OCI-LY7 (cell line): ENCODE measurements around the gene RASD1. TPM values are rescaled to one million over a fixed set of nuclear protein-coding genes. Genes with fewer than 3 reads are reported as not detected.

ENCODE experiments used
- BruUV-seq: library from RNA; stranded (reverse); fragments of 400-500 nt; replicated peaks from 2 replicates; lab custom pipeline; 2021; lab: Mats Ljungman, UMichigan
- CTCF ChIA-PET: fragments of 300-600 bp; sonication (Branson Sonifier 250); formaldehyde crosslinking; loops from one replicate; lab custom pipeline; 2022; ENCODE audit warnings: antibody characterized with exemption; ENCODE audit not compliant: unreplicated experiment; lab: Charles Lee
- POLR2A ChIA-PET: fragments of 300-600 bp; sonication (Branson Sonifier 250); formaldehyde crosslinking; loops from one replicate; lab custom pipeline; 2022; ENCODE audit warnings: antibody characterized with exemption; lab: Charles Lee
- DNase-seq: peaks from one replicate; pipeline ENCODE4 v3.0.0-alpha.2; 2015; ENCODE audit warnings: low spot score
- H2AFZ ChIP-seq: fragments of 200-600 bp; sonication (generic), shearing (Covaris generic); 2 replicates; pipeline ENCODE4 v1.6.1; 2014; ENCODE audit warnings: mild to moderate bottlenecking, antibody characterized with exemption, low read length, moderate library complexity
- H3K27ac ChIP-seq: fragments of 200-600 bp; sonication (generic); 2 replicates; pipeline ENCODE4 v1.5.1; 2014; ENCODE audit warnings: mixed run types, low read depth, mild to moderate bottlenecking, moderate library complexity, low read length, inconsistent platforms; ENCODE audit not compliant: poor library complexity, severe bottlenecking
- H3K36me3 ChIP-seq: fragments of 200-600 bp; sonication (generic); 2 replicates; pipeline ENCODE4 v1.6.1; 2014; ENCODE audit warnings: mild to moderate bottlenecking, antibody characterized with exemption, low read length, moderate library complexity, mixed read lengths; ENCODE audit not compliant: insufficient read depth
- H3K4me1 ChIP-seq: fragments of 200-600 bp; sonication (generic); 2 replicates; pipeline ENCODE4 v1.5.1; 2014; ENCODE audit warnings: mild to moderate bottlenecking, low read length; ENCODE audit not compliant: insufficient read depth, poor library complexity, severe bottlenecking
- H3K4me2 ChIP-seq: fragments of 200-600 bp; sonication (generic); 2 replicates; pipeline ENCODE4 v1.6.1; 2014; ENCODE audit warnings: mild to moderate bottlenecking, low read length
- H3K4me3 ChIP-seq: fragments of 200-600 bp; sonication (generic); 2 replicates; pipeline ENCODE4 v1.5.1; 2014; ENCODE audit warnings: mild to moderate bottlenecking, low read depth, low read length; ENCODE audit not compliant: poor library complexity, severe bottlenecking
- H3K79me2 ChIP-seq: fragments of 200-600 bp; sonication (generic); 2 replicates; pipeline ENCODE4 v1.6.1; 2016; ENCODE audit warnings: low read depth, mild to moderate bottlenecking, low read length, moderate library complexity, mixed read lengths; ENCODE audit not compliant: insufficient read depth
- H3K9me2 ChIP-seq: fragments of 200-600 bp; sonication (generic); 2 replicates; pipeline ENCODE4 v1.6.1; 2016; ENCODE audit warnings: mild to moderate bottlenecking, low read length, mixed read lengths; ENCODE audit not compliant: insufficient read depth
- H3K9me3 ChIP-seq: fragments of 200-600 bp; sonication (generic); 2 replicates; pipeline ENCODE4 v1.6.1; 2014; ENCODE audit warnings: mild to moderate bottlenecking, mixed run types, low read length, mixed read lengths
- H4K20me1 ChIP-seq: fragments of 200-600 bp; sonication (generic); 2 replicates; pipeline ENCODE4 v1.6.1; 2014; ENCODE audit warnings: mild to moderate bottlenecking, antibody characterized with exemption, low read length, moderate library complexity, mixed read lengths; ENCODE audit not compliant: insufficient read depth
- CTCF ChIP-seq: fragments of 200-600 bp; sonication (generic); conservative IDR thresholded peaks from 2 replicates; pipeline ENCODE4 v1.5.1; 2014; ENCODE audit warnings: mild to moderate bottlenecking, antibody characterized with exemption, low read length, moderate library complexity, mixed read lengths
- EZH2phosphoT487 ChIP-seq: fragments of 200-600 bp; sonication (generic); IDR thresholded peaks from 2 replicates; pipeline ENCODE4 v1.6.1; 2018; ENCODE audit warnings: low read depth, borderline replicate concordance, mild to moderate bottlenecking, mixed run types, antibody characterized with exemption, low read length, moderate library complexity, mixed read lengths
- intact Hi-C: fragments of 100-400 bp; cut with micrococcal nuclease; formaldehyde crosslinking; loops from one replicate; pipeline ENCODE4 v1.10.0; 2022; ENCODE audit not compliant: unreplicated experiment
- total RNA-seq, 2 experiments: library from RNA; depleted of rRNA in 1 of 2; stranded (reverse); fragments of >200 nt in 1 of 2; shearing (Covaris generic) in 1 of 2; gene quantifications; 2 replicates each; pipeline ENCODE4 v1.2.3, GENCODE V29; 2014 to 2022

The RASD1 gene
- total RNA-seq, 2 experiments from 2014 or later: 0.19 TPM; not detected in 1

DNA sequence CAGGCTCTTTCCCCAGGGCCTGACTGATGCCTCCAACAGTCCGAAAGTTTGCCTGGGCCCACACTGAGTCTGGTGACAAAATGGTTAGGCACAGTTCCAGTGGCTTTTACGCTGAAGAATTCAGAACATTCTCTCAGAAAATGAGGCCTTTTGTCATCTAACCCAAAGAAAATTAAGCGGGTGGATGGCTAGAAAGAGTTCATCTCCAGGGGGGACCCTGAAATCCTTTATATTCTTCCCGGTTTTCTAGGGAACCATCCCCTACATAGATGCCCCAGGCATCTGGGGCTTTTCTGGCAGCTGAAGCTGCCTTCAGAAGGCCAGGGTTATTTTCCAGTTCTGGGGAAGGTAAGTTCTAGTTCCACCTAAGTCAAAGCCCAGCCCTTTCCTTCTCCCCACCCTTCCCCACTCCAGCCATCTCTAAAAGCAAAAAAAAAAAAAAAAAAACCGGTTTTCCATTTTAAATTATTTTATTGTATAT is 2.2 kb downstream of the RASD1 start:
- intact Hi-C loops: no loop called here
- H3K4me3 ChIP-seq: no peak overlapping the region
- DNase-seq: no peak
- H3K9me3 ChIP-seq: no peaks in the 10 kb centered on the region
- no peaks in the 10 kb centered on the region for H3K9me2 ChIP-seq
- no peaks in the 10 kb centered on the region for H3K79me2 ChIP-seq
- no peak overlapping the region for H2AFZ ChIP-seq
- peaks cover 10% of the 10 kb centered on the region for H3K4me1 ChIP-seq
- no TSS peak for BruUV-seq
- CTCF ChIA-PET: no interaction called here
- POLR2A ChIA-PET: no interaction called here
- no peak for TF ChIP-seq CTCF
- TF ChIP-seq EZH2phosphoT487: no peak
- peaks cover 3% of the 10 kb centered on the region; the same call in 1 of the 2 replicates for H4K20me1 ChIP-seq
- no peak overlapping the region for H3K4me2 ChIP-seq
- H3K36me3 ChIP-seq: peaks cover 37% of the 10 kb centered on the region
- H3K27ac ChIP-seq: no peak overlapping the region

- Histone ChIP-seq H3K9me2 (no peaks in the 10 kb centered on the region), H3K27ac (no peak overlapping the region), H3K9me3 (no peaks in the 10 kb centered on the region), H3K4me2 (no peak overlapping the region), H3K4me3 (no peak overlapping the region), H3K79me2 (no peaks in the 10 kb centered on the region), H3K36me3 (peaks cover 40% of the 10 kb centered on the region), H3K4me1 (peaks cover 10% of the 10 kb centered on the region), H2AFZ (no peak overlapping the region), H4K20me1 (peaks cover 3% of the 10 kb centered on the region; the same call in 1 of the 2 replicates)
- intact Hi-C loops: no loop called here
- no peak for DNase-seq
- BruUV-seq: no TSS peak
- CTCF ChIA-PET: no interaction called here
- TF ChIP-seq EZH2phosphoT487 (no peak), CTCF (no peak)
- POLR2A ChIA-PET: no interaction called here
These were observed 2.8 kb downstream of the RASD1 start for GRCh38 chr17:17493249-17493985.

DNA sequence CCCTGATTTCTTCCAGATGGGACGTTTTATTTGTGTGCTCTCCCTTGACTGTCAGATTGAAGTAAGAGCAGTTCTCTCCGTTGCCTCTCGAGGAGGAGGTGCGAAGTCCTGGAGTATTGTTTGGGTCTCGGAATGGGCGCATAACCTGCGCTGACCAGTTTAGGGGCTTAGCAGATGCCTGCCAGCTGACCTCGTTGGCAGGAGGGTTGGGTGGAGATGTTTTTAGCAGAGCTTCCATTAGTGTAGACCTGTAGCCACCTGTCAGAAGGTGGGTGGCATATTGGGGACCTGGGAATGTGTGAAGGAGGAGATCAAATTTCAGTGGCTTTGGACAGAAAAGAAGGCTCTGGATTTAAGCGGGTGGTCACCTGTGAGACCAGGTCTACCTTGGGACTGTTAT is 3.6 kb downstream of the RASD1 start:
- H3K4me3 ChIP-seq: no peak overlapping the region
- peaks cover 3% of the 10 kb centered on the region; the same call in 1 of the 2 replicates for H4K20me1 ChIP-seq
- no peak overlapping the region for H3K27ac ChIP-seq
- BruUV-seq: TSS peak; percentile 50
- H2AFZ ChIP-seq: no peak overlapping the region
- no peaks in the 10 kb centered on the region for H3K9me2 ChIP-seq
- H3K4me1 ChIP-seq: peaks cover 10% of the 10 kb centered on the region
- no peaks in the 10 kb centered on the region for H3K9me3 ChIP-seq
- H3K4me2 ChIP-seq: no peak overlapping the region
- ChIA-PET POLR2A (no interaction called here), CTCF (interaction anchor here (0.6 kb wide), 1 partner anchor 15 kb away, joined by 3 read pairs; no protein-coding TSS in a partner anchor)
- intact Hi-C loops: no loop called here
- DNase-seq: no peak
- no peaks in the 10 kb centered on the region for H3K79me2 ChIP-seq
- TF ChIP-seq CTCF: no peak
- no peak for TF ChIP-seq EZH2phosphoT487
- H3K36me3 ChIP-seq: peaks cover 48% of the 10 kb centered on the region
